Activated T-cell treated with anti-CD3 and anti-CD28 coated beads, Interleukin-2, amount 50 U/mL, for 72 hours (primary cell): ENCODE data around the gene CDHR5. TPM values are rescaled to one million over a fixed set of nuclear protein-coding genes. Genes with fewer than 3 reads are reported as not detected.
"Not testable (repeated sequence)": the region's sequence is repeated elsewhere in the genome, so short reads cannot be mapped to it uniquely, and the experiment has no call there.

Source experiments
- ATAC-seq, 2 donors: fragments of 150-1000 bp; cut with Tn5 transposase; replicated peaks in 1 of 2; 2 replicates each; pipeline ENCODE4 v1.10.0; 2021; ENCODE audit warnings: moderate library complexity in 2 of 2, mild to moderate bottlenecking in 1 of 2
- DNase-seq, 2 donors: peaks; one replicate each; pipeline ENCODE4 v3.0.0; 2021 to 2022; ENCODE audit warnings: mixed read lengths in 1 of 2
- H3K27ac Mint-ChIP-seq: one replicate; pipeline ENCODE4 v1.8.0; 2022; ENCODE audit warnings: mild to moderate bottlenecking, moderate library complexity, mixed read lengths
- H3K27me3 Mint-ChIP-seq: one replicate; pipeline ENCODE4 v1.8.0; 2022; ENCODE audit warnings: low read depth, mixed read lengths
- H3K36me3 Mint-ChIP-seq, 2 donors: one replicate each; pipeline ENCODE4 v1.8.0; 2022; ENCODE audit warnings: mixed read lengths in 2 of 2, mild to moderate bottlenecking in 1 of 2; ENCODE audit not compliant: insufficient read depth in 2 of 2
- H3K4me1 Mint-ChIP-seq: one replicate; pipeline ENCODE4 v1.8.0; 2022; ENCODE audit warnings: low read depth, mixed read lengths
- H3K4me3 Mint-ChIP-seq, 2 donors: one replicate each; pipeline ENCODE4 v1.8.0; 2022; ENCODE audit warnings: mild to moderate bottlenecking in 2 of 2, mixed read lengths in 2 of 2, moderate library complexity in 2 of 2
- H3K9me3 Mint-ChIP-seq, 2 donors: one replicate each; pipeline ENCODE4 v1.8.0; 2022; ENCODE audit warnings: mixed read lengths in 2 of 2
- total RNA-seq, 2 donors: library from RNA; stranded (reverse); gene quantifications; one replicate each; pipeline ENCODE4 v1.2.3, GENCODE V29; 2022

CDHR5 gene
- total RNA-seq, 2 donors from 2014 or later, result 0.09 TPM; not detected in 1

DNA sequence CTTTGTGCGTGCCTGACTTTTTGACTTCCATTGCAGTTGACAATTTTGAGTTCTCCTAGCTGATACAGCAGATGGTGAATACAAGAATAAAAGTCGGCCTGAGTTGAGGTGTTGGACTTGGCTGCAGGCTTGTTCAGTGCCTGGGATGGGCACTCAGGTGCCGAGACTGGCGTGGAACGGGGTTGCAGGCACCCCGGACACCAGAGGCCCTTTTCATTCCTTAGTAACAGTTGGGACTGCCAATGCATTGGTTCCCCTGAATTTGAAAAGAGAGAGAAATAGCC is 47.2 kb downstream of the CDHR5 start:
- no peak for ATAC-seq

DNA sequence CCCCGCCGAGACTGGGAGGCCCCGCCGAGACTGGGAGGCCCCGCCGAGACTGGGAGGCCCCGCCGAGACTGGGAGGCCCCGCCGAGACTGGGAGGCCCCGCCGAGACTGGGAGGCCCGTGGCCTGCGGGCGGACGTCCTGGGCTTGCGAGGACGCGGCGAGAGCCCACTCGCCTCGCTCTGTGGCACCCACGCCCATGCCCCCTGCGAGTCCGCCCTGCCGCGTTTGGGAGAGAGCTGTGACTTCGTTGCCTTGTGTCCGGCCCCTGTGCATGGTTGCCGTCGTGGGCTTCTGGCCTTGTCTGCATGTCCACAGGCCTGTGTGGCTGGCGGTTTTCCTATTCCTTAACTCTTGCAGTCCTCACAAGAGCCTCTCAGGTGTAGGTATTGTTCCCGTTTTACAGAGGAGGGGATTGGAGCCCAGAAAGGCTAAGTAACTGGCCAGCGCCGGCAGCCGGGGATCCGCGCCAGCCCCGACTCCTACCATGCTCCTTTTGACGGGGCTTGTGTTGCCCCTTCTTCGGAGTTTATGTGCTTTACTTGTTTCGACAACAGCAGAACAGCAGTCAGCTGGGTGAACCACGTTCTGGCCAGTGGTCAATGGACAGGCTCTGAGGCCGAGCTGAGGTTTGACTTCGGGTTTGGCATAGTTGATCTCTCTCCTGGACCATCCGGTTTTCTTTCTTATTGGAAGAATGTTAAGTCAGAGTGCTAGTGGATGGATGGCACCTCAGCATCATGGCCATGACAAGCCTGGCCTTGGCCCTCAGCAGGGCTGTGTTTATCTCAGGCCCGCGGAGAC is 47.7 kb downstream of the CDHR5 start:
- no peaks in the 10 kb centered on the region for H3K9me3 Mint-ChIP-seq
- no peak for DNase-seq
- peak overlapping the region; percentile 86 for H3K27ac Mint-ChIP-seq
- H3K4me3 Mint-ChIP-seq, result peak overlapping the region; percentile 90 to 92
- H3K36me3 Mint-ChIP-seq, result peaks cover 3 to 10% of the 10 kb centered on the region in 2 donors
- peaks cover 13% of the 10 kb centered on the region for H3K27me3 Mint-ChIP-seq
- H3K4me1 Mint-ChIP-seq, result peaks cover 54% of the 10 kb centered on the region
- ATAC-seq, result no peak

More for the DNA sequence above, 47.2 kb downstream of the CDHR5 start:
- Mint-ChIP-seq H3K4me1 (peaks cover 54% of the 10 kb centered on the region), H3K27ac (peak overlapping the region; percentile 86), H3K4me3 (peak overlapping the region; percentile 90 to 92), H3K36me3 (peaks cover 3 to 10% of the 10 kb centered on the region in 2 donors), H3K27me3 (peaks cover 13% of the 10 kb centered on the region), H3K9me3 (no peaks in the 10 kb centered on the region)
- DNase-seq, result no peak

DNA sequence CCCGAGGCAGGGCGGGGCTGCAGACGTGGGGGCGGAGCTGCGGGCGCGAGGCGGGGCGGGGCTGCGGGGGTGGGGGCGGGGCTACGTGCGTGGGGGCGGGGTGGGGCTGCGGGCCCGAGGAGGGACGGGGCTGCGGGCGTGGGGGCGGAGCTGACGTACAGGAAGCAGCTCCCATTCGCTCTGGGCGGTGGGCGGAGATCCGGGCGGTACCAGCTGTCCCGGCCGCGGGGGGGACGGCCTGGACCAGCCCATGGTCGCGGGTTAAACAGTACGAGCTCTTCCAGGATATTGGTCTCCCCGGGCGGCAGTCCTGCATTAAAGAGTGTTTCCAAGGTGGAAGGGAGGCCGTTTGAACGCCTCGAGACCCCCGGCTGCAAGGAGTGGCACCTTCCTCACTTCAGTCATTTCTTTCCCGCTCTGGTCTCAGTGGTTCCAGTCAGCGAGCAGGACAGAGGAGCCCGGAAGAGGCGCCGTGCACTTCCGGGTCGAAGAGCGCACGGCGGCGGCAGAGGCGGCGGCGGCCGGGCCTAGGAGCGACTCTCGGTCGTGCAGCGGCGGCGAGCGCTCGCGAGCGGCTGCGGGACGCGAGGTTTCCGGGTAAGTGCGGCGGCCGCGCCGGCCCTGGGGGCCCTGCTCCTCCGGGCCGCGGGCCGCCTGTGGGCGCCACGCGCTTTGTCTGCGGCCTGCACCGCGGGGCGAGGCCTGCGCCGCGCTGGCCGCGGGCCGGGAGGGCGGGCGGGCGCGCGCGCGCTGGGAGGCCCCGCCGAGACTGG is 48.6 kb downstream of the CDHR5 start, which contains the start of gene PHRF1:
Gene PHRF1, plus strand, starts transcription at position 475 of the 773 bp plus-strand sequence. CDS start 5,043 bp downstream, outside the sequence.
- H3K27me3 Mint-ChIP-seq, result peaks cover 13% of the 10 kb centered on the region
- H3K36me3 Mint-ChIP-seq, result peaks cover 3 to 7% of the 10 kb centered on the region in 2 donors
- H3K9me3 Mint-ChIP-seq, result no peaks in the 10 kb centered on the region
- DNase-seq (peak; percentile 96 to 97), ATAC-seq (peak; percentile 91)
- peak within 1 kb of the TSS; percentile 92 to 96 for H3K4me3 Mint-ChIP-seq
- peaks cover 50% of the 10 kb centered on the region for H3K4me1 Mint-ChIP-seq
- peak within 1 kb of the TSS; percentile 94 for H3K27ac Mint-ChIP-seq

DNA sequence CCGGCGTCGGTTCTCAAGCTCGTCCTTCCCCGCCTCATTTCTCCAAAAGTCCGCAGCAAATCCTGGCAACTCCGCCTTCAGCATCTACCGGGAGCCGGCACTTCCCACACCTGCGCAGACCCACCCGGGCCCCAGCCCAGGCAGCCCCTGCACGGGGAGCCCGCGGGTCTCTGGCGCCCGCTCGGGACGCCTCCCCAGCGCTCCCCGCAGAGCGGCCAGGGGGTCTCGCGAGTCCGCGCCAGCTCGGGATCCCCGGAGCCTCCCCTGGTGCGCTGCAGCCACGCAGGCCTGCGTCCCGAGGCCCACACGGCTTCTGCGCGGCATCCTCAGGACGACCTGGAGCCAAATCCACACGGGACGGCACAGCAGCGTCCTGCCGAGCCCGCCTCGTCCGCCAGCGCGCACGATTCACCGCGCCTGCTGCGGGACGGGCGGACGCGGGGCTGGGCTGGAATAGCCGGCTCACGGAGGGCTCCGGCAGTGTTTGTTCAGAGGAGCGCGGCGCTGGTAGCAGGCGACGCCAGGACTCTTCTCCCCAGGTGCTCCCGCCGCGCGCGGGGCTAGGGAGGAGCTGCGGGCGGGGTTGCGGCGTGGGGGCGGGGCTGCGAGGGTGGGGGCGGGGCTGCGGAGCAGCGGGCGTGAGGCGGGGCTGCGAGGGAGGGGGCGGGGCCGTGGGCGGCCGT is 49.3 kb downstream of the CDHR5 start:
- H3K27me3 Mint-ChIP-seq, result peaks cover 13% of the 10 kb centered on the region
- DNase-seq, result no peak
- peaks cover 47% of the 10 kb centered on the region for H3K4me1 Mint-ChIP-seq
- no peaks in the 10 kb centered on the region for H3K9me3 Mint-ChIP-seq
- ATAC-seq, result peak; percentile 55 to 56
- peak overlapping the region; percentile 87 to 91 for H3K4me3 Mint-ChIP-seq
- H3K27ac Mint-ChIP-seq, result no peak overlapping the region
- H3K36me3 Mint-ChIP-seq, result peaks cover 3% of the 10 kb centered on the region in 2 donors

DNA sequence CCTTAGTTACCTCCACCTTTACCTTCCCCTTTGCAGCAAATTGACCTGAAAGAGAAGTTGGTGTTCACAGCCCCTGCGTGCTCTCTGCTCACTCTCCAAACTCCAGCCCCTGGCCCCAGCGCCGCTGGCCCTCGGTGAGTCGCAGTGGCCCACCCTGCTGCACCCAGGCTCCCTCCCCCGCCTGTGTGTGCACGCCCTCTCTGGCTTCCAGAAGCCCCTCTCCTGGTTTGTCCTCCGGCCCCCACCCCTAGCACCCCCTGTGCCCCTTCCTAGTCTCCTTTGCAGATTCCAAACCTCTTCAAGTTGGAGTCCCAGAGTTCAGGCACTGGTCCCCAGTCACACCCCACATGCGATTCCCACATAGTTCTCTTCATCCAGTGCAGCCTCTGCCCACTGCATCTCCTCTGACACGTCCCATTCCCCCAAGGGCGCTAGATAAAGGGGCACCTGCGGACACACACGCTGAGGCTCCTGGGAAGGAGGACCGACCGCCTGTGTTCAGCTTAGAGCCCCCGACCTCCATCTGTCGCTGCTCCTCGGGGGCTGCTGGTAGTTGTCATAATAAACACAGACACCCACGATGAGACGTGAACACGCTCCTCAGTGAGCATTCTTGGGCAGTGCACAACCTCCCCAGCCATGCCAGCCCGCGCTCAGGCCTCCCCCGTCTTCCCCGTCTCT is 50.0 kb downstream of the CDHR5 start:
- H3K27ac Mint-ChIP-seq, result no peak overlapping the region
- H3K9me3 Mint-ChIP-seq, result no peaks in the 10 kb centered on the region

DNA sequence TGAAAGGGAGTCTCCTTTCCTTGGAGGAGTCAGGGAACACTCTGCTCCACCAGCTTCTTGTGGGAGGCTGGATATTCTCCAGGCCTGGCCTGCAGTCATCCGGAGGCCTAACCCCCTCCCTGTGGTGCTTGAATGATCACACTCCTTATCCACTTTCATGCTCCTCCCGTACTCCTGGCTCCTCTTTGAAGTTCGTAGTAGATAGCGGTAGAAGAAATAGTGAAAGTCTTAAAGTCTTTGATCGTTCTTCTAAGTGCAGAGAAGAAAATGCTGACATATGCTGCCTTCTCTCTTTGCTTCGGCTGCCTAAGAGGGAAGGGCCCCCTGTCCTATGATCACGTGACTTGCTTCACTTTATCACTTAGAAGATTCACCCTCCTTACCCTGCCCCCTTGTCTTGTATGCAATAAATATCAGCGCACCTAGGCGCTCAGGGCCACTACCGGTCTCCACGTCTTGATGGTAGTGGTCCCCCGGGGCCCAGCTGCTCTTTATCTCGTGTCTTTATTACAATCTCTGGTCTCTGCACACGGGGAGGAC is 50.7 kb downstream of the CDHR5 start:
- not testable (repeated sequence) for H3K9me3 Mint-ChIP-seq, H3K27ac Mint-ChIP-seq, DNase-seq, ATAC-seq, H3K36me3 Mint-ChIP-seq
- Mint-ChIP-seq H3K4me3 (peak overlapping the region; percentile 87 to 91), H3K4me1 (peaks cover 34% of the 10 kb centered on the region), H3K27me3 (peaks cover 13% of the 10 kb centered on the region)

More for the DNA sequence above, 50.0 kb downstream of the CDHR5 start:
- ATAC-seq, result no peak
- Mint-ChIP-seq H3K36me3 (peaks cover 3% of the 10 kb centered on the region in 2 donors), H3K4me1 (peaks cover 41% of the 10 kb centered on the region), H3K27me3 (peaks cover 13% of the 10 kb centered on the region), H3K4me3 (peak overlapping the region; percentile 87 to 91)
- DNase-seq, result no peak

DNA sequence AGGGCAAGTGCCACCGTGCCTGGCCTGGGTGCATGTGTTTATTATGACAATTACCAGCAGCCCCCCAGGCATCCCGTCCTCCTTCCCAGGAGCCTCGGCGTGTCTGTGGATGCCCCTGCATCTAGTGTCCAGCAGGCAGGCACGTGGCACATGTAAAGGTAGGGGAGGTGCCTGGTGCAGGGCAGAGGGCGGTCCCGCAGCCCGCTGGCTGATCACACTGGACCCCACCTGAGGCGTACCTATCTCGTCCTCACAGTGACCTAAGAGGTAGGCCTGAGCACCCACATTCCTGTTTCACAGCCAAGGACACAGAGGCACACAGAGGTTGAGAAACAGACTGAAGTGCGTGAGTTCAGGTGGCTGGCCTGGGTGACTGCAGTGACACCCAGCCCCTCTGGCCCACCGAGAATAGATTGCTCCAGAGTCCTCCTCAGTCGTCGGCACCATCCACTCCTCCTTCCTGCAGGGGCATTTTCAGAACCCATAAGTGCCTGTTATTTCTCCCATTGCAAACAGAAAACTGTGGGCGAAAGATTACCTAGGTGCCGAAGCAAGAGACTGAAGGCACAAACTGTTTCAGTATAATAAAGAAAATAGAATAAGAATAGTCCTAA is 51.5 kb downstream of the CDHR5 start:
- H3K36me3 Mint-ChIP-seq, result peaks cover 0 to 3% of the 10 kb centered on the region in 2 donors
- DNase-seq, result no peak
- no peaks in the 10 kb centered on the region for H3K9me3 Mint-ChIP-seq
- H3K4me3 Mint-ChIP-seq, result no peak overlapping the region
- H3K4me1 Mint-ChIP-seq, result peaks cover 25% of the 10 kb centered on the region
- peaks cover 13% of the 10 kb centered on the region for H3K27me3 Mint-ChIP-seq
- ATAC-seq, result no peak
- no peak overlapping the region for H3K27ac Mint-ChIP-seq

DNA sequence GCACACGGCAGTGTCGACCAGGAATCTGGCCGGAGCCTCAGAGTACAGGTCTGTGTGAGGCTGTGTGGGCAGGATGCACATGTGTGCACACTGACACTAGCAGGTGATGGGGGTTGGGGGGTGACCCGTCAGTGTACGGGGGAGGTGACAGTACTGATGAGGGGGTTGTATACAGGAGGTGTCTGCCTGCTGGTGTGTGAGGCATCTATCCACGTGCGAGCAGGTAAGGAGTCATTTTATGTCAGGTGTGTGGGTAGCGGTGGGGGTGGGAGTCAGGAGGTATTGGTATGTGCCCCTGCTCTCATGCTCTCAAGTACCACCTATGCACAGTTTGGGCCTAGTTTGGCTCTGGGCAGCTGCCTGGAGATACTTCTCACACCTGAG is 53.0 kb downstream of the CDHR5 start:
- Mint-ChIP-seq H3K9me3 (no peaks in the 10 kb centered on the region), H3K27me3 (peaks cover 13% of the 10 kb centered on the region), H3K27ac (no peak overlapping the region), H3K4me3 (no peak overlapping the region), H3K4me1 (peaks cover 14% of the 10 kb centered on the region), H3K36me3 (no peaks in the 10 kb centered on the region)
- no peak for ATAC-seq
- no peak for DNase-seq

DNA sequence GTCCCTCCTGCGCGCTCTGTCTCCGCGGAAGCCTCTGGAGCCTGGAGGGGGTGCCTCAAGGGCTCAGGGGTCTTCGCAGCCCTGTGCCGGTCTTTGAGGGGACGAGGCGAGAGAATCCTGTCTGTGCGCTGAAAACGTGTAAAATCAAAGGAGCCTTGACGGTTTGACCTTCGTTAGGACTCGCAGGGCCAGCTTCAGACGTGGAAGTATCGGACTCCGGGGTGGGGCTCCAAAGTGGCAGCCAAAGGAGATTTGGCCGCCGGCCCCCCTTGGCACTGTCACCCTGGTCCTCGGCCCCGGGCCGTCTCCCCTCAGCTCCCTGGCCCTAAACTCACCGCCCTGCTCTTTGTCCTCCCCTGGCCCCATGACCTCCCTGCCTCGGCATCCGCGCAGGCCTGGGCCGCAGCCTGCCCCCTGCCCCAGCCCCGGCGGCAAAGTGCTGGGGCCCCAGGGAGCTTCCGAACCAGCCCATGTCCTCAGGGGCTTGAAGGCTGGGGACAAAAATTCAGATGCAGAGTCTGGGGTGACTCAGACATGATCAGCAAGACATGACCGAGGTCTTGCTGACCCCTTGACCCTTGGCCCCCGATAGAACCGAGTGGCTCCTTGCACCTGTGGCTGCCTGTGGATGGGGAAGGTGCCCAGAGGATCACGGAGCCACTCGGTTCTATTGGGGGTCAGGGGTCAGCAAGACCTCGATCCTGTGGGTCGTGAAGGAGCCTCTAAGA is 55.4 kb downstream of the CDHR5 start:
- H3K27ac Mint-ChIP-seq, result no peak overlapping the region
- no peaks in the 10 kb centered on the region for H3K9me3 Mint-ChIP-seq

DNA sequence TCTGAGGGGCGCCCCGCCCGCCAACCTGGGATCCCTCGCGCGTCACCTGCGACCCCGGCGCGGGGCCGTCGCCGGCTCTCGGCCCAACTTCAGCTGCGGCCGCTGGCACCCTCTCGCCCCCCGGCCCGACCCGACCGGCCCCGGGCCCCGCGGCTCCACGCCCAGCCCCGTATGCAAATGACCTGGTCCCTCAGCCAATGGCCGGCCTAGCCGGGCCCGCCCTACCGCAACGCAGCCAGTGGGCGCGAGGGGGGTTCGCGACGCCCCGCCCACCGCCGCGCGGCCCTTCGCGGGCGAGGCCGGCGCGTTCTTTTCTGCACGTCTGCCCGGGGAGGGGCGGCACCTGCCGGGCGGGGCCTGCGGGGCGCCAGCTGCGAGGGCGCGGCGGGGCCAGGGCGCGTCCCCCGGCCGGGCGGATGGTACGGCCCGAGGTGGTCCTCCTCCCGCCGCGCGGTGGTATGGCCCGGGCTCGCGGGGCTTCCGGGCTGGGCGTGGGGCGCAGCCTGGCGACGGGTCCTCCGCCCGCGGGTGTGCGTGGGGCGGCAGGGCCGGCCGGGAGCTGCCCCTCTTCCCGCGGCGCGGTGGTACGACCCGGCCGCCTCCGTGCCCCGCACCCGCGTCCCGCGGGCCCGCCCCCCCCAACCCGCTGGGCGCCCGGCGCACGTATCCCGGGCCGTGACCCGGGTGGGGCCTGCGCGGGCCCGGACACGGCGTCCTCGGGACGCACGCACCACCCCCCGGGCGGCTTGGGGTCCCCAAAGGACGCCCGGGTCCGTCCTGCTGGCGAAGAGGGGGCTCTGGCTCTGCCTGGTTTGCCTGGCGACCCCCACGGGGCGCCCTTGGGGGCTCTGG is 56.2 kb downstream of the CDHR5 start:
- no peak overlapping the region for H3K27ac Mint-ChIP-seq

More for the DNA sequence above, 55.4 kb downstream of the CDHR5 start:
- DNase-seq (no peak), ATAC-seq (no peak)
- no peaks in the 10 kb centered on the region for H3K36me3 Mint-ChIP-seq
- H3K4me1 Mint-ChIP-seq, result peaks cover 5% of the 10 kb centered on the region
- H3K4me3 Mint-ChIP-seq, result peak overlapping the region; percentile 87 to 90
- H3K27me3 Mint-ChIP-seq, result peaks cover 3% of the 10 kb centered on the region

More for the DNA sequence above, 56.2 kb downstream of the CDHR5 start:
- H3K4me3 Mint-ChIP-seq, result peak overlapping the region; percentile 87 to 90
- no peaks in the 10 kb centered on the region for H3K9me3 Mint-ChIP-seq
- ATAC-seq, result peak; percentile 93 to 94
- peak; percentile 95 to 98 for DNase-seq
- H3K27me3 Mint-ChIP-seq, result no peaks in the 10 kb centered on the region
- H3K36me3 Mint-ChIP-seq, result no peaks in the 10 kb centered on the region
- H3K4me1 Mint-ChIP-seq, result no peaks in the 10 kb centered on the region
